Activated T-cell treated with anti-CD3 and anti-CD28 coated beads for 1 hour (primary cell): Measurements from ENCODE around the gene ANKDD1B.
"Not testable (repeated sequence)": the region's sequence is repeated elsewhere in the genome, so short reads cannot be mapped to it uniquely, and the experiment has no call there.

Source experiments
- DNase-seq: peaks from one replicate; pipeline ENCODE4 v3.0.0-alpha.2; 2020; ENCODE audit warnings: low read depth

ANKDD1B gene

GRCh38 chr5:75611311-75612225, at the start of gene ANKDD1B:
TSS of gene ANKDD1B (plus strand) at chr5:75611453. CDS start at chr5:75611635, 182 bp downstream.
- no peak for DNase-seq

- not testable (repeated sequence) for DNase-seq
These were observed 45.1 kb upstream of the ANKDD1B start for GRCh38 chr5:75565991-75566709.

GRCh38 chr5:75566710-75567309, 44.4 kb upstream of the ANKDD1B start:
- DNase-seq = no peak

- DNase-seq = no peak
These were observed 43.5 kb upstream of the ANKDD1B start for GRCh38 chr5:75567710-75568109.

- DNase-seq = no peak
These were observed 43.1 kb upstream of the ANKDD1B start for GRCh38 chr5:75568202-75568601.

- no peak for DNase-seq
These were observed 39.7 kb upstream of the ANKDD1B start for GRCh38 chr5:75571547-75571946.

DNA sequence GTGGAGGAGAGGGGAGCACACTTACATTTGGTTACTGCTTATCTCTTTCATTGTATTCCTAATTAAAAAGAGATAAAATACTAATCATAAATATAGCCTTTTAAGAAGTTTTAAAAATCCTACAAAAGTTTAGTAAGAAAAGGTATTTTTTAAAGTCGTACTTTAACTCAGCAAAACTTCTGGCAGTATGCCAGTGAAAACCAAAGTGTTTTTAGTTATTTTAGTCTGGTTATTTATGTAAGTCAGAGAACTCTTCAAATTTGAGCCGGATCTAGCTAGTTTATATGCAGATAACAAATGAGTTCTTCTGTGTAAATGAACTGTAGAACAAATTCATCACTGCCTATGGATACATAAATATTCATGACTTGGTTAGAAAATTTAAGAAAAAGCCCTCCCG, 36.5 kb upstream of the ANKDD1B start:
- no peak for DNase-seq

- not testable (repeated sequence) for DNase-seq
These were observed 33.0 kb upstream of the ANKDD1B start for GRCh38 chr5:75578280-75578679.

GRCh38 chr5:75584641-75585040, 26.6 kb upstream of the ANKDD1B start:
- no peak for DNase-seq

- no peak for DNase-seq
These were observed 22.6 kb upstream of the ANKDD1B start for GRCh38 chr5:75588666-75589065.

DNA sequence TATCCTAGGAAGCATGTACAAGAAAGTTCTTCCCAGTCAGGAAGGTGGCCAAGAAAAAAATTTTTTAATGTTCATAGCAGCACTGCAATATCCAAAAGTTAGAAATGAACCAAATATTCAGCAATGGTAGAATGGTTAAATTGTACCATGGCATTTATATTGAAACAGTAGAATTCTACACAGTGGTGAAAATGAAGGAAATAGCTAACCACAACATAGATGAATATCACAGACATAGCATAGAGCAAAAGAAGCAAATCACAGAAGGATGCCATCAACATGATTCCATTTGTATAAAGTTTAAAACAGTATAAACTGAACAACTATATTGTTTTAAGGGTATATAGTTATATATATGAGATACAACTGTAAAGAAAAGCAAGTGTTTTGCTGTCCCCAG, 10.7 kb upstream of the ANKDD1B start:
- DNase-seq = no peak

DNA sequence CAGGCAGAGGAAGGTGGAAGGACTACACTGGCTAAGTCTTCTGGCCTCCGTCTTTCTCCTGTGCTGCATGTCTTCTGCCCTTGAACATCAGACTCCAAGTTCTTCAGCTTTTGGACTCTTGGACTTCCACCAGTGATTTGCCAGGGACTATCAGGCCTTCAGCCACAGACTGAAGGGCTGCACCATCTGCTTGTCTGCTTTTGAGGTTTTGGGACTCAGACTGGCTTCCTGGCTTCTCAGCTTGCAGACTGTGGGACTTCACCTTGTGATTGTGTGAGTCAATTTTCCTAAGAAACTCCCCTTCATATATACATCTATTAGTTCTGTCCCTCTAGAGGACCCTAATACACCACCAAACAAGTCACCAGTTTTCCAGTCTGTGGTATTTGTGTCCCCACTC, 9.7 kb upstream of the ANKDD1B start:
- no peak for DNase-seq

DNA sequence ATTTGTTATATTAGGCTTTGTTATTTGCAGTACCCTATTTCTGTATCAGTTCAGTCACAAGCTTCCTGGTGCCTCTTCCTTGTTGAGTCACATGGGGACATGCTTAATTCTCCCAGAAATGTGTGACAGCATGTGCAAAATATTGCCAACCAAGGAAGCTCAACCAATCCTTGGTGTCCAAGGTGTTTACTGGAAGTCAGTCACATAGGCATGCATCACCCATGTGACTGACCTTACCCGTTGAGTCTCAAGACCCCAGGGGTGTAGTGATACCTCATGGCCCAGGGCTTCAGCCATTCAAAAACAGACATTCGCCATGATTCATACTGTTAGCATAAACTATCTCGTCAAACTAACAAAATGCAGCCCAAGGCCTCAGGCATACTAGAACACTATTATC, 9.3 kb upstream of the ANKDD1B start:
- DNase-seq = no peak

DNA sequence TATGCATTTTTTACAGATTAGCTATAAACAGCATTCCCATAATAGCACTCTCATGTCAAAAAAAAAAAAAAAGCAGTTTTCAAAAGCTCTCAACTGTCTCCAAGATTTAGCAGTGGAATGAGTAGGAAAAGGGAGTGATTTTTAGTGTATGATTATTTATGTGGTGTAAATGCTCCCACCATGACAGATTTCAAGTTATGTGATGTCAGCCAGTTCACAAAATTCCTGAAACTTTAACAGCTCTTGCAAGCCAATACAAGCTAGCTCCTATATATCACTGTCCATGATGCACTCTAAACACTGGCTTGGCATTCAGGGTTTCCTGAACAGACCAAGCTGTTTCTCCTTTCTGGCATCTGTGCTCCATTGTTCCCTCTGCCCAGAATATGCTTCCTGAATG, 7.9 kb upstream of the ANKDD1B start:
- DNase-seq = no peak

DNA sequence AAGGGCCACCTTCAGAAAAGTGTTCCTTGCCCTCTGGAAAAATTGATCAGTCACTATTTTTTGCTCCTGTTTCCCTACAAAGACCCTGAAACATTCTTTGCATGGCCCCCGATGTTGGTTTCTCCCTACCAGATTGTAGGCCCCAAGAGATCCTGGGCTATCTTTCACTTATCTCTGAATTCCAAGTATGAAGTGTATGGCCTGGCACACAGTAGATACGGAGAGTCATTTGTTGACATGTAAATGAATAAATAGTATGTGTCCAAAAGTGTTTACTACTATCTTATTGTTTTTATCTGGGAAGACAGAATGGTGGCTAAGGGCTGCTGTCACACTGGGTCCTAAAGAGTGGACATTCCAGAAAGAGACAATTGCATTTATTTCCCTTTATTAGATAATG, 7.4 kb upstream of the ANKDD1B start:
- DNase-seq = no peak

DNA sequence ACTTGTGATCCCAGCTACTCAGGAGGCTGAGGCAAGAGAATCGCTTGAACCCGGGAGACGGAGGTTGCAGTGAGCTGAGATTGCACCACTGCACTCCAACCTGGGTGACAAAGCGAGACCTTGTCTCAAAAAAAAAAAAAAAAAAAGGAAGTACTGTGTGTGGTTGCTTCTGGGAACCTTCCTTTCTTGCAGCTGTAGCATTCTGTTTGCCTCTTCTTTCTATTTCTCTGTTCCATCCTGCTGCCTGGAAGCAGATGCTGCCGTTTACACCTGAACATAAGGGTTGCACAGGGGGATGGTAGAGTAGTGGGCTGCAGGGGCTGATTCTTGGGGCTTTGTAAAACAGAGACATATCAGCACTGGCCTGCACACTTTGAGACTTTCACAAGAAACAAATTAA, 3.9 kb upstream of the ANKDD1B start:
- not testable (repeated sequence) for DNase-seq

DNA sequence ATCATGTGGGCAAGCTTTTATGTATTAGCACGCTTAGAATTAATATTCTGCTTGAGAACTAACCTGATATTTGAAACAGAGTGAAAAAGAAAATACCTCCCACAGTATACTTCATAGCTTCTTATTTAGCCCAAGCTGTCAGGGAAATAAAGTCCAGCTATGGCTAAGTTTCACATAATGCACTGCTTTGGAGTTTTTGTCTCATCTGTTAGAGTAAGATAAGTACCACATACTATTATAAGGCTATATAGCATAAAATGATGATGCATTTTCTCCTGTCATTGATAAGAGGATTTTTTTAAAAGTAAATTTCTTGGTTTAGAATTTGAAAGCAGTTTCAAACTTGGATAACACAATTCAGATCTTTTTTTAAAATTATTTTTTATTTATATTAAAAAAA, 2.4 kb upstream of the ANKDD1B start:
- DNase-seq = no peak

DNA sequence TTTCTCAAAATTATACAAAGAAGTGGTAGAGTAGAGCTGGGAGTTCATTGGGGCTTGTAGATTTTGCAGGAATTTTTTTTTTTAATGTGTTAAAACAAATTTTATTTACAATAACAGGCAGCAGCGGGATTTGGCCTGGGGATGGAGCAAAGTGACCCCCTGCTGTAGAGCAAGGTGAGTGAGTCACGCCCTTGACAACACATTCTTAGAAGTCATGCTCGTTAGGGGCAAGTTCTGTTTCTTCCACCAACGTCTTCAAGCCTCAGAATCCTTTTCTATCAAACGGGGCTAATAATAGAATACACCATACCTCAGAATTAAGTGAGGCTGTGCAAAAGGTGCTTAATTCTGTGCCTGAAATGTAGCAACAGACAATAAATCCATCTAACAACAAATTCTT, 1.1 kb upstream of the ANKDD1B start:
- DNase-seq = no peak

- DNase-seq = not testable (repeated sequence)
These were observed 368 bp upstream of the ANKDD1B start for GRCh38 chr5:75610859-75611310.

GRCh38 chr5:75612226-75612569, 945 bp downstream of the ANKDD1B start:
- DNase-seq = no peak

- no peak for DNase-seq
These were observed 1.6 kb downstream of the ANKDD1B start for GRCh38 chr5:75612901-75613300.

DNA sequence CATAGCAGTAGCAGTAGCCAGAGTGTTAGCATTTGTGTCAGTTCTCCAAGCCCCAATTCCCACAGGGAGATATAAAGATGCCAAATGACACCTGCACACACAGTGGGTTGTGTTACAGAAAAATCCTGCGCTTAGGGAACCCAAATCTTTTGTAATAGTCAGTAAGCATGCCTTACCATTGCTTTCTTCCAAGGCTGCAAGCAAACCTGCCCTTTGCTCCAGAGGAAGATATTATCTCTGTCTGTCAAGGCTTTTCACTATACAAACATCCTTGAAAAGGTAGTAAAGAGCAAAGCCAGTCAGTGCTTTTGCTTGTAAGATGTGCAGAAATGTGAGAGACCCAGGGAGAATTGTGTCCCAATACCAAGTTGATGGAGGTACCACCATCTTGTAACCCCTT, 2.9 kb downstream of the ANKDD1B start:
- DNase-seq = no peak

GRCh38 chr5:75616371-75616881, 5.2 kb downstream of the ANKDD1B start:
- no peak for DNase-seq
